Measurements from ENCODE around the gene MCFD2. TPM values are rescaled to one million over a fixed set of nuclear protein-coding genes. Genes with fewer than 3 reads are reported as not detected.

MCFD2 gene
- total RNA-seq, 5 donors from 2014 or later (not counting 1 experiment from before 2014, with no cell fraction given), result 30.8 to 44.0 (median 35.2) TPM

DNA sequence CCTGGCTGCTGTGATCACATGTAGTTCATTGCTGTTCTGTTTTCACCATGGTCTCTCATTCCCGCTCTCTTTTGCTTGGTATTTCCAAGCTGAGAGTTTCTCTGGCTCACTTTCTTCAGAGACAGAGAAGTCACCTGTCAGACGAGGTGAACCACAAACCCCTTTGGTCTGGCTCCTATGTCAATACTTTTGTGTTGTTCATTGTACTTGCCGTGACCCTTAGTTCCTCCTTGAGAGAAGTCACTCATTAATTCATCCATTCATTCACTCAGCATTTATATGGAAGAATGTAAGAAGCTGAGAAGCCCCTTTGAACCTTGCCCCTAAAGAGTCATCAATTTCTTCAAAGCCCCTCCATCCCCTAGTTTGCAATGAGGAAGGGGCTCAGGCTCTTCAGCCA is 15.2 kb downstream of the MCFD2 start:
- H3K4me3 Mint-ChIP-seq, result no peak overlapping the region
- WGBS (ENCODE audit: insufficient coverage), result 100% methylated on average over 1 of the region's 3 CpGs
- H3K4me3 ChIP-seq (ENCODE audit: control insufficient read depth in 1 of 2, extremely low read depth in 1 of 2, low read length in 1 of 2), result no peak overlapping the region
- peaks cover 0 to 6% (median 0%) of the 10 kb centered on the region in 3 donors for H3K4me1 Mint-ChIP-seq
- no peak overlapping the region for H3K27ac Mint-ChIP-seq
- no peaks in the 10 kb centered on the region for H3K27me3 Mint-ChIP-seq
- H3K9me3 Mint-ChIP-seq, result no peaks in the 10 kb centered on the region
- no peak overlapping the region for H3K27ac ChIP-seq (ENCODE audit: low read length)
- H3K4me1 ChIP-seq (ENCODE audit: control insufficient read depth in 1 of 2, extremely low read depth in 1 of 2, insufficient read depth in 2 of 2, low read length in 2 of 2), result no peaks in the 10 kb centered on the region
- ATAC-seq (replicated peaks in 1 of 4) (no peak), DNase-seq (no peak)
- H3K36me3 Mint-ChIP-seq, result peaks cover 23% of the 10 kb centered on the region
- peaks cover 0 to 5% of the 10 kb centered on the region in 2 donors for H3K36me3 ChIP-seq (ENCODE audit: control insufficient read depth in 2 of 2, extremely low read depth in 1 of 2, insufficient read depth in 1 of 2, low read length in 1 of 2)
- POLR2A ChIA-PET, result no interaction called here
- no peaks in the 10 kb centered on the region for H3K27me3 ChIP-seq (replicated peaks in 1 of 2; ENCODE audit: control insufficient read depth in 2 of 2, extremely low read depth in 1 of 2, insufficient read depth in 2 of 2, low read length in 1 of 2)
- CTCF ChIA-PET, result interaction anchor here in 1 of 2 donors (0.7 kb wide), 1 partner anchor 219 kb away, joined by 3 read pairs; no protein-coding TSS in a partner anchor
- H3K9me3 ChIP-seq, result no peaks in the 10 kb centered on the region

- H3K4me3 ChIP-seq (ENCODE audit: control insufficient read depth in 1 of 2, extremely low read depth in 1 of 2, low read length in 1 of 2), result no peak overlapping the region
- ChIA-PET CTCF (no interaction called here), POLR2A (interaction anchor here in 1 of 2 donors (0.5 kb wide), 1 partner anchor 40 kb away, joined by 5 read pairs; no protein-coding TSS in a partner anchor)
- no peak overlapping the region for H3K27ac ChIP-seq (ENCODE audit: low read length)
- Mint-ChIP-seq H3K4me3 (no peak overlapping the region), H3K27me3 (no peaks in the 10 kb centered on the region), H3K4me1 (peaks cover 0 to 6% (median 0%) of the 10 kb centered on the region in 3 donors), H3K27ac (no peak overlapping the region), H3K9me3 (no peaks in the 10 kb centered on the region), H3K36me3 (peaks cover 13% of the 10 kb centered on the region)
- ATAC-seq (replicated peaks in 1 of 4) (no peak), DNase-seq (no peak)
- H3K9me3 ChIP-seq, result no peaks in the 10 kb centered on the region
- WGBS (ENCODE audit: insufficient coverage), result 95% methylated on average over 8 of the region's 17 CpGs
- no peaks in the 10 kb centered on the region for H3K4me1 ChIP-seq (ENCODE audit: control insufficient read depth in 1 of 2, extremely low read depth in 1 of 2, insufficient read depth in 2 of 2, low read length in 2 of 2)
- no peaks in the 10 kb centered on the region for H3K27me3 ChIP-seq (replicated peaks in 1 of 2; ENCODE audit: control insufficient read depth in 2 of 2, extremely low read depth in 1 of 2, insufficient read depth in 2 of 2, low read length in 1 of 2)
- no peaks in the 10 kb centered on the region for H3K36me3 ChIP-seq (ENCODE audit: control insufficient read depth in 2 of 2, extremely low read depth in 1 of 2, insufficient read depth in 1 of 2, low read length in 1 of 2)
These were observed 16.6 kb downstream of the MCFD2 start for GRCh38 chr2:46899053-46899452.

- CTCF ChIA-PET, result interaction anchor here in 1 of 2 donors (0.6 kb wide), 1 partner anchor 898 kb away, joined by 3 read pairs; no protein-coding TSS in a partner anchor
- ATAC-seq (replicated peaks in 1 of 4) (no peak), DNase-seq (no peak)
- Mint-ChIP-seq H3K27ac (no peak overlapping the region), H3K27me3 (no peaks in the 10 kb centered on the region), H3K4me3 (no peak overlapping the region), H3K4me1 (peaks cover 0 to 1% (median 0%) of the 10 kb centered on the region in 3 donors), H3K36me3 (peaks cover 6% of the 10 kb centered on the region), H3K9me3 (no peaks in the 10 kb centered on the region)
- Histone ChIP-seq H3K36me3 (ENCODE audit: control insufficient read depth in 2 of 2, extremely low read depth in 1 of 2, insufficient read depth in 1 of 2, low read length in 1 of 2) (no peaks in the 10 kb centered on the region), H3K4me3 (ENCODE audit: control insufficient read depth in 1 of 2, extremely low read depth in 1 of 2, low read length in 1 of 2) (no peak overlapping the region), H3K27ac (ENCODE audit: low read length) (no peak overlapping the region), H3K4me1 (ENCODE audit: control insufficient read depth in 1 of 2, extremely low read depth in 1 of 2, insufficient read depth in 2 of 2, low read length in 2 of 2) (no peaks in the 10 kb centered on the region), H3K27me3 (replicated peaks in 1 of 2; ENCODE audit: control insufficient read depth in 2 of 2, extremely low read depth in 1 of 2, insufficient read depth in 2 of 2, low read length in 1 of 2) (no peaks in the 10 kb centered on the region), H3K9me3 (no peaks in the 10 kb centered on the region)
- POLR2A ChIA-PET, result no interaction called here
- 75% methylated on average over 3 of the region's 5 CpGs for WGBS (ENCODE audit: insufficient coverage)
These were observed 17.6 kb downstream of the MCFD2 start for GRCh38 chr2:46898024-46898423.

- H3K4me1 ChIP-seq (ENCODE audit: control insufficient read depth in 1 of 2, extremely low read depth in 1 of 2, insufficient read depth in 2 of 2, low read length in 2 of 2), result no peaks in the 10 kb centered on the region
- Mint-ChIP-seq H3K36me3 (no peaks in the 10 kb centered on the region), H3K4me1 (peaks cover 0 to 5% (median 0%) of the 10 kb centered on the region in 3 donors), H3K27ac (no peak overlapping the region), H3K27me3 (no peaks in the 10 kb centered on the region), H3K4me3 (no peak overlapping the region), H3K9me3 (no peaks in the 10 kb centered on the region)
- no peak for ATAC-seq (replicated peaks in 1 of 4)
- WGBS (ENCODE audit: insufficient coverage), result no CpG with 5 or more reads among the region's 3 CpGs
- peaks cover 0 to 4% of the 10 kb centered on the region in 2 experiments for H3K27me3 ChIP-seq (replicated peaks in 1 of 2; ENCODE audit: control insufficient read depth in 2 of 2, extremely low read depth in 1 of 2, insufficient read depth in 2 of 2, low read length in 1 of 2)
- ChIA-PET CTCF (no interaction called here), POLR2A (no interaction called here)
- no peaks in the 10 kb centered on the region for H3K36me3 ChIP-seq (ENCODE audit: control insufficient read depth in 2 of 2, extremely low read depth in 1 of 2, insufficient read depth in 1 of 2, low read length in 1 of 2)
- no peaks in the 10 kb centered on the region for H3K9me3 ChIP-seq
- H3K4me3 ChIP-seq (ENCODE audit: control insufficient read depth in 1 of 2, extremely low read depth in 1 of 2, low read length in 1 of 2), result no peak overlapping the region
- no peak for DNase-seq
- H3K27ac ChIP-seq (ENCODE audit: low read length), result no peak overlapping the region
These were observed 22.2 kb downstream of the MCFD2 start for GRCh38 chr2:46893269-46893939.

DNA sequence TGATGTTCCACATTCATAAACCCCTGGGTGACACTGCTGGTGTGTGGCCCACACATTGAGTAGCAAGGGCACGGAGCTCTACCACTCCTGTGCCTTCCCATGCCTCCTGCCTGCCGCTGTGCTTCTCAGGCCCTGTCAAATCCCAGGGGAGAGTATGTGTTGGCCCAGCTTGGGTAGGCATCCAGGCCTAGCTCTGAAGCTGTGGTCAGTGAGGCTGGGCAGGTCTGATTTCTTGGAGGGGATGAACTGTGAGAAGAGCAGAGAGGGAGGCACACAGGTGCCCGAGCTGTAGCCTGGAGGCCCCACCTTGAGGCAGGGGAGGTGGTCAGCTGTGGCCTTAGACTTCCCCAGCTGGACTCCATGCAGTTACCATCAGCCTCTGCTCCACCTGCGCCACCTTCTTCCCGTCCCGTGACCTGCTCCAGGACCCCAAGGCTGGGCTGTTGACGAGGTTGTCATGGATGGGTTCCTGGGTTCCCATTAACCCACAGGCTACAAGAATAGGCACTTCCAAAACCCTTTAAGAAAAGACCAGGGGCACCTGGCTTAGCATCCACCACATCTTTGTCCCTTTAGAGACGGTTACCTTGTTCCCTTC is 23.6 kb downstream of the MCFD2 start:
- Mint-ChIP-seq H3K4me1 (peaks cover 0 to 5% (median 0%) of the 10 kb centered on the region in 3 donors), H3K9me3 (no peaks in the 10 kb centered on the region), H3K4me3 (no peak overlapping the region), H3K27ac (no peak overlapping the region), H3K27me3 (no peaks in the 10 kb centered on the region), H3K36me3 (no peaks in the 10 kb centered on the region)
- Histone ChIP-seq H3K4me1 (ENCODE audit: control insufficient read depth in 1 of 2, extremely low read depth in 1 of 2, insufficient read depth in 2 of 2, low read length in 2 of 2) (no peaks in the 10 kb centered on the region), H3K4me3 (ENCODE audit: control insufficient read depth in 1 of 2, extremely low read depth in 1 of 2, low read length in 1 of 2) (no peak overlapping the region), H3K27ac (ENCODE audit: low read length) (no peak overlapping the region), H3K27me3 (replicated peaks in 1 of 2; ENCODE audit: control insufficient read depth in 2 of 2, extremely low read depth in 1 of 2, insufficient read depth in 2 of 2, low read length in 1 of 2) (peaks cover 0 to 5% of the 10 kb centered on the region in 2 experiments), H3K9me3 (no peaks in the 10 kb centered on the region), H3K36me3 (ENCODE audit: control insufficient read depth in 2 of 2, extremely low read depth in 1 of 2, insufficient read depth in 1 of 2, low read length in 1 of 2) (no peaks in the 10 kb centered on the region)
- POLR2A ChIA-PET, result no interaction called here
- DNase-seq (no peak), ATAC-seq (replicated peaks in 1 of 4) (no peak)
- CTCF ChIA-PET, result no interaction called here
- WGBS (ENCODE audit: insufficient coverage), result 84% methylated on average over 2 of the region's 8 CpGs

GRCh38 chr2:46888421-46888952 is 27.1 kb downstream of the MCFD2 start:
- H3K9me3 ChIP-seq, result no peaks in the 10 kb centered on the region
- no peak overlapping the region for H3K27ac ChIP-seq (ENCODE audit: low read length)
- peaks cover 0 to 5% of the 10 kb centered on the region in 2 experiments for H3K27me3 ChIP-seq (replicated peaks in 1 of 2; ENCODE audit: control insufficient read depth in 2 of 2, extremely low read depth in 1 of 2, insufficient read depth in 2 of 2, low read length in 1 of 2)
- Mint-ChIP-seq H3K27ac (no peak overlapping the region), H3K9me3 (no peaks in the 10 kb centered on the region), H3K4me1 (peaks cover 0 to 5% (median 0%) of the 10 kb centered on the region in 3 donors), H3K27me3 (peaks cover 5 to 7% of the 10 kb centered on the region in 2 donors), H3K4me3 (no peak overlapping the region), H3K36me3 (no peaks in the 10 kb centered on the region)
- H3K4me3 ChIP-seq (ENCODE audit: control insufficient read depth in 1 of 2, extremely low read depth in 1 of 2, low read length in 1 of 2), result no peak overlapping the region
- DNase-seq (no peak), ATAC-seq (replicated peaks in 1 of 4) (no peak)
- POLR2A ChIA-PET, result no interaction called here
- no CpG with 5 or more reads among the region's 11 CpGs for WGBS (ENCODE audit: insufficient coverage)
- no peaks in the 10 kb centered on the region for H3K4me1 ChIP-seq (ENCODE audit: control insufficient read depth in 1 of 2, extremely low read depth in 1 of 2, insufficient read depth in 2 of 2, low read length in 2 of 2)
- CTCF ChIA-PET, result no interaction called here
- no peaks in the 10 kb centered on the region for H3K36me3 ChIP-seq (ENCODE audit: control insufficient read depth in 2 of 2, extremely low read depth in 1 of 2, insufficient read depth in 1 of 2, low read length in 1 of 2)

All from T-cell (primary cell).